ENCODE results near the gene MMD2. TPM values are rescaled to one million over a fixed set of nuclear protein-coding genes. Genes with fewer than 3 reads are reported as not detected.

MMD2 gene
- total and polyA plus RNA-seq, 2 of the 8 experiments (the other 6 are each of a cell fraction or from before 2014, with no cell fraction given): 0.14 TPM; not detected in 1

DNA sequence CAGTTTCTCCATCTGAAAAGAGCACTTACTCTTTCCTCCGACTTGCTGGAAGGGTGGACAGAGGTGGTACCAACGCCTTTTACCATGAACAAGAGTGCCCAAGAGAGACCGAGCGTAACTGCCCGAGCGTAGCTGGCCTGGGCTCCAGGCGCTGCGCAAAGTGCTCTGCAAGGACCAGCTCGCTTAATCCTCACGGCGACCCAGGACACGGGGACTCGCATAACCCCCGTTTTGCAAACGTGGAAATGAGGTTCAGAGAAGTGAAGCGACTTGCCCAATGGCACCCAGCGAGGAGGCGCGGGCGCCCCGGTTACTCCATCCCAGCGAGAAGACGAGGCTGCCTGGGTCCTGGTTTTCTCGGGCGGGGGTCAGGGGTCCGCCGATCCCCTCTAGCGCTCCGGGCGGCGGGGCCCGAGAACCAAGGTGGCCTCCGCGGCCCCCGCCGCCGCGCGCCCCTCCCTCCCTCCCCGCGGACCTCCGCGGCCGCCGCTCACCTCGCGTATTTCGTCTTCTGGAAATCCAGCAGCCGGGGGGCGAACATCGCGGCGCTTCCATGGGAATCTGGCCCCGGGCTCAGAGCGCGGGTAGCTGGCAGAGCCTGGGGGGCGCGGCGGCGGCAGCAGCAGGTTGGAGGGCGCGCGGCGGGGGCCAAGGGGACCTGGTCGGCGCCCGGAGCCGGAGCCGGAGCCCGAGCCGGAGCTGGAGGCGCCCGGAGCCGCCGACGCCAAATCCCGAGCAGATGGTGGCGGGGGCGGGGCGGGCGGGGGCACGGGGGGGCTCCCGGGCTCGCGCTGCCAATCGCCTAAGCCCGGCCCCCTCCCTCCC lies at the start of gene MMD2 (continued):
- TF ChIP-seq KDM4A (IDR thresholded peaks at IDR 0.05; ENCODE audit: low read depth, low read length, severe bottlenecking) (peak; percentile 84), EZH2 (IDR thresholded peaks at IDR 0.05; ENCODE audit: low read depth, low read length, severe bottlenecking) (peak; percentile 64), CHD2 (IDR thresholded peaks at IDR 0.05; ENCODE audit: low read length) (no peak), BRCA1 (IDR thresholded peaks at IDR 0.05; ENCODE audit: low read depth, low read length) (no peak), ZNF274 (IDR thresholded peaks at IDR 0.05; ENCODE audit: borderline replicate concordance, extremely low read depth, low read length) (no peak)

All from H1 (cell line).